WTC11 (cell line): ENCODE measurements around the gene HOMER2. TPM values are rescaled to one million over a fixed set of nuclear protein-coding genes. Genes with fewer than 3 reads are reported as not detected.

Source experiments
- ATAC-seq: fragments of 200-7000 bp; cut with Tn5 transposase; 2 replicates; pipeline ENCODE4 v1.10.0; 2021; ENCODE audit warnings: mild to moderate bottlenecking, moderate library complexity
- CTCF ChIA-PET: fragments of 300-600 bp; sonication (Branson Sonifier 250); formaldehyde crosslinking; loops from one replicate; lab custom pipeline; 2021; ENCODE audit warnings: antibody characterized with exemption; lab: Charles Lee
- POLR2A ChIA-PET: fragments of 350-600 bp; sonication (Branson Sonifier 250); formaldehyde crosslinking; loops from one replicate; lab custom pipeline; 2021; ENCODE audit warnings: antibody characterized with exemption; lab: Charles Lee
- DNase-seq: peaks from one replicate; pipeline ENCODE4 v3.0.0; 2021; ENCODE audit warnings: low spot score
- H3K27ac Mint-ChIP-seq: 2 replicates; pipeline ENCODE4 v1.8.0; 2021; ENCODE audit warnings: mixed read lengths
- H3K27me3 Mint-ChIP-seq: 2 replicates; pipeline ENCODE4 v1.8.0; 2021; ENCODE audit warnings: low read depth, mild to moderate bottlenecking, moderate library complexity, mixed read lengths
- H3K36me3 Mint-ChIP-seq: 2 replicates; pipeline ENCODE4 v1.8.0; 2021; ENCODE audit warnings: mixed read lengths
- H3K4me1 Mint-ChIP-seq: 2 replicates; pipeline ENCODE4 v1.8.0; 2022; ENCODE audit warnings: mixed read lengths
- H3K4me3 Mint-ChIP-seq: 2 replicates; pipeline ENCODE4 v1.8.0; 2021; ENCODE audit warnings: mild to moderate bottlenecking, moderate library complexity, mixed read lengths
- H3K9me3 Mint-ChIP-seq: 2 replicates; pipeline ENCODE4 v1.8.0; 2021; ENCODE audit warnings: mixed read lengths
- AR ChIP-seq: fragments of 250-450 bp; sonication (Bioruptor Pico); IDR thresholded peaks from 2 replicates; pipeline ENCODE4 v1.9.0; 2021; ENCODE audit warnings: mild to moderate bottlenecking
- ATF1 ChIP-seq: sonication (generic); formaldehyde crosslinking; IDR thresholded peaks from 2 replicates; pipeline ENCODE4 v1.8.1; 2023; ENCODE audit warnings: mild to moderate bottlenecking, moderate library complexity, missing genetic modification reagents
- CREB1 ChIP-seq: sonication (generic); formaldehyde crosslinking; IDR thresholded peaks from 2 replicates; pipeline ENCODE4 v1.8.0; 2023; ENCODE audit warnings: mild to moderate bottlenecking, missing genetic modification reagents
- CREM ChIP-seq: sonication (generic); formaldehyde crosslinking; IDR thresholded peaks from 2 replicates; pipeline ENCODE4 v1.8.1; 2022; ENCODE audit warnings: mild to moderate bottlenecking, missing genetic modification reagents, moderate library complexity
- ELF4 ChIP-seq: sonication (generic); formaldehyde crosslinking; IDR thresholded peaks from 2 replicates; pipeline ENCODE4 v1.8.1; 2022; ENCODE audit warnings: low read depth, mild to moderate bottlenecking, moderate library complexity, missing genetic modification reagents
- FOXK1 ChIP-seq: sonication (generic); formaldehyde crosslinking; IDR thresholded peaks from 2 replicates; pipeline ENCODE4 v1.8.0; 2022; ENCODE audit warnings: mild to moderate bottlenecking, moderate library complexity, missing genetic modification reagents
- FOXP4 ChIP-seq: sonication (generic); formaldehyde crosslinking; IDR thresholded peaks from 2 replicates; pipeline ENCODE4 v1.8.0; 2022; ENCODE audit warnings: mild to moderate bottlenecking, missing genetic modification reagents
- GABPB1 ChIP-seq: sonication (generic); formaldehyde crosslinking; IDR thresholded peaks from 2 replicates; pipeline ENCODE4 v1.8.1; 2023; ENCODE audit warnings: mild to moderate bottlenecking, missing genetic modification reagents
- IRF2 ChIP-seq: sonication (generic); formaldehyde crosslinking; IDR thresholded peaks from 2 replicates; pipeline ENCODE4 v1.8.0; 2022; ENCODE audit warnings: low read depth, missing genetic modification reagents, borderline replicate concordance
- OVOL2 ChIP-seq: fragments of 250-450 bp; sonication (Bioruptor Pico); IDR thresholded peaks from 2 replicates; pipeline ENCODE4 v1.9.0; 2021; ENCODE audit warnings: mild to moderate bottlenecking, borderline replicate concordance
- SP1 ChIP-seq: sonication (generic); formaldehyde crosslinking; conservative IDR thresholded peaks from 2 replicates; pipeline ENCODE4 v1.8.1; 2022; ENCODE audit warnings: missing genetic modification reagents
- USF1 ChIP-seq: sonication (generic); formaldehyde crosslinking; IDR thresholded peaks from 2 replicates; pipeline ENCODE4 v1.8.0; 2022; ENCODE audit warnings: mild to moderate bottlenecking, missing genetic modification reagents
- ZBTB21 ChIP-seq: sonication (generic); formaldehyde crosslinking; IDR thresholded peaks from 2 replicates; pipeline ENCODE4 v1.8.1; 2023; ENCODE audit warnings: mild to moderate bottlenecking, missing genetic modification reagents, borderline replicate concordance
- ZNF232 ChIP-seq: sonication (generic); formaldehyde crosslinking; IDR thresholded peaks from 2 replicates; pipeline ENCODE4 v1.8.0; 2022; ENCODE audit warnings: mild to moderate bottlenecking, missing genetic modification reagents
- ZNF263 ChIP-seq: sonication (generic); formaldehyde crosslinking; IDR thresholded peaks from 2 replicates; pipeline ENCODE4 v1.8.1; 2022; ENCODE audit warnings: low read depth, mild to moderate bottlenecking, moderate library complexity, missing genetic modification reagents
- ZNF512 ChIP-seq: sonication (generic); formaldehyde crosslinking; IDR thresholded peaks from 2 replicates; pipeline ENCODE4 v1.8.1; 2022; ENCODE audit warnings: missing genetic modification reagents, borderline replicate concordance
- total RNA-seq: library from RNA; stranded (reverse); gene quantifications from 3 replicates; pipeline ENCODE4 v1.2.3, GENCODE V29; 2021
- TF ChIP-seq, protein P1 (sequence below): fragments of 250-450 bp; sonication (Bioruptor Pico); IDR thresholded peaks from 2 replicates; pipeline ENCODE4 v1.9.0; 2021; ENCODE audit warnings: mild to moderate bottlenecking, borderline replicate concordance
- TF ChIP-seq, protein P2 (sequence below): sonication (generic); formaldehyde crosslinking; IDR thresholded peaks from 2 replicates; pipeline ENCODE4 v1.8.1; 2023; ENCODE audit warnings: mild to moderate bottlenecking, missing genetic modification reagents, moderate library complexity

Gene HOMER2
- total RNA-seq, 1 experiment from 2014 or later, result 17.4 TPM

GRCh38 chr15:82810061-82810889 is 142.2 kb downstream of the HOMER2 start (continued):
- TF ChIP-seq ZNF512 (CRISPR knock-in tag), result no peak

- DNase-seq (peak; percentile 93), ATAC-seq (peak; percentile 97)
- H3K27ac Mint-ChIP-seq, result peak within 1 kb of the TSS; percentile 46
- peaks cover 20% of the 10 kb centered on the region for H3K4me1 Mint-ChIP-seq
- H3K27me3 Mint-ChIP-seq, result peaks cover 2% of the 10 kb centered on the region; the same call in 1 of the 2 replicates
- ChIA-PET CTCF (interaction anchor here (1.2 to 2.2 kb wide), 4 partner anchors 40 to 202 kb away, joined by 3 to 8 read pairs (median 4); partner anchors contain the start of gene C15orf40), POLR2A (no interaction called here)
- no peaks in the 10 kb centered on the region for H3K9me3 Mint-ChIP-seq
- peaks cover 4% of the 10 kb centered on the region; the same call in 1 of the 2 replicates for H3K36me3 Mint-ChIP-seq
- H3K4me3 Mint-ChIP-seq, result peak within 1 kb of the TSS; percentile 92
- TF ChIP-seq FOXP4 (CRISPR knock-in tag) (peak; percentile 54; the same call in 1 of the 2 replicates), ZNF263 (no peak), ELF4 (CRISPR knock-in tag) (no peak), CREB1 (CRISPR knock-in tag) (no peak), GABPB1 (peak; percentile 19; the same call in 1 of the 2 replicates), IRF2 (no peak), ATF1 (CRISPR knock-in tag) (no peak), ZNF512 (CRISPR knock-in tag) (no peak), CREM (CRISPR knock-in tag) (peak; percentile 48; the same call in 1 of the 2 replicates), ZBTB21 (no peak), ZNF232 (CRISPR knock-in tag) (0 out of 2 replicates have a peak, but pooled peaks have one; percentile 33), AR (CRISPR knock-in tag) (no peak), USF1 (CRISPR knock-in tag) (peak; percentile 60; the same call in 1 of the 2 replicates), SP1 (CRISPR knock-in tag) (no peak; the same call in 1 of the 2 replicates), FOXK1 (CRISPR knock-in tag) (peak; percentile 50; the same call in 1 of the 2 replicates), OVOL2 (CRISPR knock-in tag) (no peak)
- TF ChIP-seq, protein P1, sequence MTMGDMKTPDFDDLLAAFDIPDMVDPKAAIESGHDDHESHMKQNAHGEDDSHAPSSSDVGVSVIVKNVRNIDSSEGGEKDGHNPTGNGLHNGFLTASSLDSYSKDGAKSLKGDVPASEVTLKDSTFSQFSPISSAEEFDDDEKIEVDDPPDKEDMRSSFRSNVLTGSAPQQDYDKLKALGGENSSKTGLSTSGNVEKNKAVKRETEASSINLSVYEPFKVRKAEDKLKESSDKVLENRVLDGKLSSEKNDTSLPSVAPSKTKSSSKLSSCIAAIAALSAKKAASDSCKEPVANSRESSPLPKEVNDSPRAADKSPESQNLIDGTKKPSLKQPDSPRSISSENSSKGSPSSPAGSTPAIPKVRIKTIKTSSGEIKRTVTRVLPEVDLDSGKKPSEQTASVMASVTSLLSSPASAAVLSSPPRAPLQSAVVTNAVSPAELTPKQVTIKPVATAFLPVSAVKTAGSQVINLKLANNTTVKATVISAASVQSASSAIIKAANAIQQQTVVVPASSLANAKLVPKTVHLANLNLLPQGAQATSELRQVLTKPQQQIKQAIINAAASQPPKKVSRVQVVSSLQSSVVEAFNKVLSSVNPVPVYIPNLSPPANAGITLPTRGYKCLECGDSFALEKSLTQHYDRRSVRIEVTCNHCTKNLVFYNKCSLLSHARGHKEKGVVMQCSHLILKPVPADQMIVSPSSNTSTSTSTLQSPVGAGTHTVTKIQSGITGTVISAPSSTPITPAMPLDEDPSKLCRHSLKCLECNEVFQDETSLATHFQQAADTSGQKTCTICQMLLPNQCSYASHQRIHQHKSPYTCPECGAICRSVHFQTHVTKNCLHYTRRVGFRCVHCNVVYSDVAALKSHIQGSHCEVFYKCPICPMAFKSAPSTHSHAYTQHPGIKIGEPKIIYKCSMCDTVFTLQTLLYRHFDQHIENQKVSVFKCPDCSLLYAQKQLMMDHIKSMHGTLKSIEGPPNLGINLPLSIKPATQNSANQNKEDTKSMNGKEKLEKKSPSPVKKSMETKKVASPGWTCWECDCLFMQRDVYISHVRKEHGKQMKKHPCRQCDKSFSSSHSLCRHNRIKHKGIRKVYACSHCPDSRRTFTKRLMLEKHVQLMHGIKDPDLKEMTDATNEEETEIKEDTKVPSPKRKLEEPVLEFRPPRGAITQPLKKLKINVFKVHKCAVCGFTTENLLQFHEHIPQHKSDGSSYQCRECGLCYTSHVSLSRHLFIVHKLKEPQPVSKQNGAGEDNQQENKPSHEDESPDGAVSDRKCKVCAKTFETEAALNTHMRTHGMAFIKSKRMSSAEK, result no peak
- TF ChIP-seq, protein P2, sequence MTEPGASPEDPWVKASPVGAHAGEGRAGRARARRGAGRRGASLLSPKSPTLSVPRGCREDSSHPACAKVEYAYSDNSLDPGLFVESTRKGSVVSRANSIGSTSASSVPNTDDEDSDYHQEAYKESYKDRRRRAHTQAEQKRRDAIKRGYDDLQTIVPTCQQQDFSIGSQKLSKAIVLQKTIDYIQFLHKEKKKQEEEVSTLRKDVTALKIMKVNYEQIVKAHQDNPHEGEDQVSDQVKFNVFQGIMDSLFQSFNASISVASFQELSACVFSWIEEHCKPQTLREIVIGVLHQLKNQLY, result no peak
Observed at GRCh38 chr15:82809308-82810060, 143.0 kb downstream of the HOMER2 start, which contains the start of gene WHAMM. WHAMM (plus strand) TSS chr15:82809628; CDS start chr15:82809727, 99 bp downstream.
